PFSK-1 (cell line): ENCODE measurements around the gene NR4A2.

Experiments
- FOXP2 ChIP-seq: optimal IDR thresholded peaks from 2 replicates; pipeline ENCODE3; 2011; ENCODE audit warnings: borderline replicate concordance, control low read depth, inconsistent platforms; ENCODE audit not compliant: insufficient read depth; ENCODE audit errors: extremely low read length, extremely low read depth
- POLR2AphosphoS5 ChIP-seq: IDR thresholded peaks from 2 replicates; pipeline ENCODE4 v1.6.1; 2012; ENCODE audit warnings: low read depth, mild to moderate bottlenecking, control low read depth, low read length, moderate library complexity
- REST ChIP-seq, 2 experiments: IDR thresholded peaks; 2 replicates each; pipeline versions ENCODE4 v1.6.1 to v1.8.0; 2011 to 2012; ENCODE audit warnings: low read depth in 2 of 2, low read length in 2 of 2, control low read depth in 1 of 2, inconsistent platforms in 1 of 2, mild to moderate bottlenecking in 1 of 2, moderate library complexity in 1 of 2; ENCODE audit not compliant: insufficient read depth in 1 of 2
- SIN3A ChIP-seq: IDR thresholded peaks from 2 replicates; pipeline ENCODE4 v1.6.1; 2012; ENCODE audit warnings: mild to moderate bottlenecking, low read length, moderate library complexity, borderline replicate concordance; ENCODE audit not compliant: insufficient read depth
- TAF1 ChIP-seq: IDR thresholded peaks from 2 replicates; pipeline ENCODE4 v1.6.1; 2012; ENCODE audit warnings: low read length, control low read depth, borderline replicate concordance; ENCODE audit not compliant: insufficient read depth

The NR4A2 gene

GRCh38 chr2:156331572-156332283, 793 bp downstream of the NR4A2 start:
- TF ChIP-seq TAF1 = no peak
- TF ChIP-seq REST (IDR thresholded peaks at IDR 0.05; ENCODE audit: insufficient read depth in 1 of 2, low read depth in 2 of 2, low read length in 2 of 2) = no peak

- TF ChIP-seq FOXP2 (no peak), POLR2AphosphoS5 (no peak), TAF1 (no peak), SIN3A (no peak), REST (IDR thresholded peaks at IDR 0.05; ENCODE audit: insufficient read depth in 1 of 2, low read depth in 2 of 2, low read length in 2 of 2) (no peak)
These were observed 2.4 kb downstream of the NR4A2 start for GRCh38 chr2:156329927-156330726.

- TF ChIP-seq FOXP2 = no peak
- no peak for TF ChIP-seq SIN3A
- no peak for TF ChIP-seq POLR2AphosphoS5
- TF ChIP-seq REST (IDR thresholded peaks at IDR 0.05; ENCODE audit: insufficient read depth in 1 of 2, low read depth in 2 of 2, low read length in 2 of 2) = no peak
- TF ChIP-seq TAF1 = no peak
These were observed 3.2 kb downstream of the NR4A2 start for GRCh38 chr2:156329031-156329926.

- no peak for TF ChIP-seq REST (IDR thresholded peaks at IDR 0.05; ENCODE audit: insufficient read depth in 1 of 2, low read depth in 2 of 2, low read length in 2 of 2)
- TF ChIP-seq FOXP2 = no peak
- TF ChIP-seq TAF1 = no peak
- TF ChIP-seq SIN3A = no peak
These were observed 4.5 kb downstream of the NR4A2 start for GRCh38 chr2:156327835-156328695.
